Measurements from ENCODE around the gene TSC22D2. TPM values are rescaled to one million over a fixed set of nuclear protein-coding genes. Genes with fewer than 3 reads are reported as not detected.
"Not testable (repeated sequence)": the region's sequence is repeated elsewhere in the genome, so short reads cannot be mapped to it uniquely, and the experiment has no call there.

The TSC22D2 gene
- total RNA-seq, 1 donor from 2014 or later: 15.9 TPM

DNA sequence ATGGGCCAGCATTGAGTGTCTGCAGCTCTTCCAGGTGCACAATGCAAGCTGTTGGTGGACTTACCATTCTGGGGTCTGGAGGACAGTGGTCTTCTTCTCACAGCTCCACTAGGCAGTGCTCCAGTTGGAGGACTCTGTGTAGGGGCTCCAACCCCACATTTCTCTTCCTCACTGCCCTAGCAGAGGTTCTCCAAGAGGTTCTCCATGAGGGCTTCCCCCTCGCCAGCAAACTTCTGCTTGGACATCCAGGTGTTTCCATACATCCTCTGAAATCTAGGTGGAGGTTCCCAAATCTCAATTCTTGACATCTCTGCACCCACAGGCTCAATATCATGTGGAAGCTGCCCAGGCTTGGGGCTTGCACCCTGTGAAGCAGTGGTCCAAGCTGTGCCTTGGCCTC lies 92.9 kb downstream of the TSC22D2 start:
- intact Hi-C loops (cut with DNase I); DNase-seq; ATAC-seq (ENCODE audit: poor library complexity): not testable (repeated sequence)

DNA sequence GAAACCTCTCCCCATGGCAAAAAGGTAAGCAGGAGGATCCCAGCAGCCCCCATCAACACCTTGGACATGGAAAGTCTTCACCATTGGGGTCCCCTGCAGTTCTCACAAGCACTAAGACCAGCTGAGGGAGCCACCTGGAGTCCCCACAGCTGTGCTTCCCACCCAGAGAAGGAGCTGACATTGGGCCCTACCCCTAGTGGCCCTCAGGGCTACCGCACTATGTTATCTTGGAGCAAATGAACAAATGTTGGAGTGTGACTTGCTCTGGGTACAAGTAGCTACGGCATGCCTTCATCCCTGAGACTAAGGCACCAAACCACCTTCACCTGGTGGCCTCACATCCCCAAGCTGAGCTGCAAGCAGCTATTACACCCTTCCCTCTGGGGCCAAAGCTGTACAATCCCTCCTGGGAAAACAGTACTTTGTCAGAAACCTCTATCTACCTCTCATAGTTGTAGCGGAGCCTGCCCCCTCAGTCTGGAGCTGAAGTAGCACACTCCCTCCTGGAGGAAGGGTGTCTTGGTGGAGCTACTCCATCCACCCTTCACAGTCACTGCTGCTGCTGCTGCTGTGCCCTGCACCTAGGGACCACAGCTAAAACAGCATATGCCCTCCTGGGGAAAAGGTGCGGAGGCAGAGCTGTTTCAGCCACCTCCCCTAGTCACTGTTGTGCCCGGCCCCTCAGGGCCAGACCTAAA lies 95.5 kb downstream of the TSC22D2 start:
- intact Hi-C loops (cut with DNase I): no loop called here
- ATAC-seq (ENCODE audit: poor library complexity) (no peak), DNase-seq (no peak)

DNA sequence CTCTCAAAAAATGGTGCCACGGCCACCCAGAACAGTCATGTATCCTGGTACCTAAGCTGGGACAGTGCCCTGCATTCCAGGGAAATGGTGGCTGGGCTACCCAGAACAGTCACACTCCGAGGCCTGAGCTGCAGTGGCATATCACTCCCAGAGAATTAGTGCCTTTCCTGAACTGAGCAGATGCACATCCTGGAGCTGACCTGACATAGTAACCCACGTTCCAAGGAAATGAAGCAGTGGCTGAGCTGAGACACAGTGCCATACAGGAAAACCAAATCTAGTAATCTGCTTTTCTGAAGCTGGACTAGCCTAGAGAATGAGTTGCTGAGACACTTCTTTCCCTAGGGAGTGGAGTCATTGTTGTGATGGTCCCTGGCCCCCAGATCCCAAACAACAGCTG lies 96.4 kb downstream of the TSC22D2 start:
- ATAC-seq (ENCODE audit: poor library complexity) (no peak), DNase-seq (no peak)
- intact Hi-C loops (cut with DNase I): no loop called here

DNA sequence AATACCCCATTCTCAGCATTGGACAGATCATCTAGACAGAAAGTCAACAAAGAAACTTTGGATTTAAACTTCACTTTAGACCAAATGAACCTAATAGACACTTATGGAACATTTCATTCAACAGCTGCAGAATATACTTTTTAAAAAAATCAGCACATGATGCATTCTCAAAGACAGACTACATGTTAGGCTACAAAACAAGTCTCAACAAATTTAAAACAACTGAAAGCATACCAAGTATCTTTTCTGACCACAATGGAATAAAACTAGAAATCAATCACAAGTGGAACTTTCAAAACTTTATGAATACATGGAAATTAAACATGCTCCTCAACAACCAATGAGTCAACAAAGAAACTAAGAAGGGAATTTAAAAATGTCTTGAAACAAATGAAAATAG lies 100.3 kb downstream of the TSC22D2 start:
- intact Hi-C loops (cut with DNase I): no loop called here
- DNase-seq: no peak
- no peak for ATAC-seq (ENCODE audit: poor library complexity)

DNA sequence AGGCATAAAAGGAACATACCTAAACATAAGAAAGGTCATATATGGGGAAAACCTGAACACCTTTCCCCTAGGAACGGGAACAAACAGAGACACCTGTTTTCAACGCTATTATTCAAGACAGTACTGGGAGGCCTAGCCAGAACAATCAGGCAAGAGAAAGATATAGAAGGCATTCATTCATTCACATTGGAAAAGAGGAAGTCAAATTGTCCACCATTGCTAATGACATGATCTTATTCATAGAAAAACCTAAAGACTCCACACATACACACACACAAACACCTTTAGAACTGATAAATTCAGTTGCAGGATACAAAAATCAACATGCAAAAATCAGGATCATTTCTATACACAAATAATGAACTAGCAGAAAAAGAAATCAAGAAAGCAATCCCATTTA lies 101.7 kb downstream of the TSC22D2 start:
- DNase-seq (no peak), ATAC-seq (ENCODE audit: poor library complexity) (no peak)
- intact Hi-C loops (cut with DNase I): no loop called here

DNA sequence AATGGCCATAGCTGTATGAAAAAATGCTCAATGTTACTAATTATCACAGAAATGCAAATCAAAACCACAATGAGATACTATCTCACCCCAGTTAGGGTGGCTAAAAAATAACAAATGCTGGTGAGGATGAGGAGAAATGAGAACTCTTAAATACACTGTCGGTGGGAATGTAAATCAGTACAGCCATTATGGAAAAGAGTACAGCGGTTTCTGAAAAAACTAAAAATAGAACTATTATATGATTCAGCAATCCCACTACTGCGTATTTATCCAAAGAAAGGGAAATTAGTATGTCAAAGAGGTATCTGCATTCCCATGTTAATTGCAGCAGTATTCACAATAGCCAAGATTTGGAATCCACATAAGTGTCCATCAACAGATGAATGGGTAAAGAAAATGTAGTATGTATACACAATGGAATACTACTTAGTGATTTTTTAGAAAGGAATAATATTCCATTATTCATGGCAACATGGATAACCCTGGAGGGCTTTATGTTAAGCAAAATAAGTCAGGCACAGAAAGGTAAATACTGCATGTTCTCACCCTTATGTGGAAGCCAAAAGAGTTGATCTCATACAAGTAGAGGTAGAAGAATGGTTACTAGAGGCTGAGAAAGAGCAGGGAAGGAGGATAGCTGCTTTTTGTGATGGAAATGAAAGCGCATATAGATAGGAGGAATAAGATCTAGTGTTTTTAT lies 103.2 kb downstream of the TSC22D2 start:
- no peak for ATAC-seq (ENCODE audit: poor library complexity)
- no peak for DNase-seq
- intact Hi-C loops (cut with DNase I): no loop called here

DNA sequence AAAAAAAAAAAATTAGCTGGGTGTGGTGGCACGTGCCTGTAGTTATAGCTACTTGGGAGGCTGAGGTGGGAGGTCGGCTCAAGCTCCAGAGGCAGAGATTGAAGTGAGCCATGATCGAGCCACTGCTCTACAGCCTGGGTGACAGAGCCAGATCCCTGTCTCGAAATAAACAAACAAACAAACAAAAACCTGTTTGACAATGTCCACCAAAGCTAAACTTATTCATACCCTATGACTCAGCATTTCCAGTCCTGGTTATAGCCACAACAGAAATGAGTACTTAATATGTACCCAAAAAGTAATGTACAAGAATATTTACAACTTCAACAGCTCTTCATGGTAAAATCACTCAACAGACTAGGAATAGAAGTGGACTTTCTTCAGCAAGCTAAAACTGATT lies 107.1 kb downstream of the TSC22D2 start:
- ATAC-seq (ENCODE audit: poor library complexity) (no peak), DNase-seq (no peak)
- intact Hi-C loops (cut with DNase I): no loop called here

Other genes with a start within 250 kb of the TSC22D2 start
- 22.0 TPM for gene SERP1, start 138.2 kb downstream of the TSC22D2 start, total RNA-seq
- gene EIF2A, start 138.5 kb downstream of the TSC22D2 start, total RNA-seq: 67.6 TPM
- gene SELENOT, start 195.0 kb downstream of the TSC22D2 start, total RNA-seq: 59.8 TPM

All from Right ventricle myocardium superior (tissue), 1 donor.